Mesothelial cell of epicardium (in vitro differentiated cells): Measurements from ENCODE around the gene ATXN1. TPM values are rescaled to one million over a fixed set of nuclear protein-coding genes. Genes with fewer than 3 reads are reported as not detected.

ENCODE experiments used
- DNase-seq, 2 experiments: peaks; one replicate each; pipeline ENCODE4 v3.0.0; 2021; ENCODE audit warnings: low spot score in 2 of 2; ENCODE audit not compliant: unreplicated experiment in 2 of 2
- H3K27ac Mint-ChIP-seq: 2 replicates; pipeline ENCODE4 v1.8.0; 2021; ENCODE audit warnings: mixed read lengths
- H3K27me3 Mint-ChIP-seq: 2 replicates; pipeline ENCODE4 v1.8.0; 2021; ENCODE audit warnings: low read depth, mixed read lengths
- H3K36me3 Mint-ChIP-seq: 2 replicates; pipeline ENCODE4 v1.8.0; 2021; ENCODE audit warnings: mixed read lengths
- H3K4me1 Mint-ChIP-seq: 2 replicates; pipeline ENCODE4 v1.8.0; 2021; ENCODE audit warnings: mixed read lengths
- H3K4me3 Mint-ChIP-seq: 2 replicates; pipeline ENCODE4 v1.8.0; 2021; ENCODE audit warnings: mild to moderate bottlenecking, moderate library complexity, mixed read lengths
- H3K9me3 Mint-ChIP-seq: 2 replicates; pipeline ENCODE4 v1.8.0; 2021; ENCODE audit warnings: mixed read lengths
- CTCF ChIP-seq: fragments of 200-600 bp; sonication (generic); IDR thresholded peaks from one replicate; pipeline ENCODE4 v1.5.0; 2021; ENCODE audit warnings: antibody characterized with exemption; ENCODE audit not compliant: unreplicated experiment
- total RNA-seq: library from RNA; stranded (reverse); gene quantifications from 3 replicates; pipeline ENCODE4 v1.2.1, GENCODE V29; 2021

The ATXN1 gene
- total RNA-seq, 1 donor from 2014 or later: 59.5 TPM

GRCh38 chr6:16375206-16375605 lies 386.1 kb downstream of the ATXN1 start:
- Mint-ChIP-seq H3K36me3 (peaks cover 2% of the 10 kb centered on the region), H3K9me3 (peaks cover 16% of the 10 kb centered on the region), H3K4me1 (no peaks in the 10 kb centered on the region), H3K27me3 (no peaks in the 10 kb centered on the region), H3K27ac (no peak overlapping the region), H3K4me3 (no peak overlapping the region)
- no peak for DNase-seq
- no peak for TF ChIP-seq CTCF

GRCh38 chr6:16374461-16375200 lies 386.6 kb downstream of the ATXN1 start:
- no peaks in the 10 kb centered on the region for H3K27me3 Mint-ChIP-seq
- no peak for DNase-seq
- no peak for TF ChIP-seq CTCF
- H3K36me3 Mint-ChIP-seq: peaks cover 2% of the 10 kb centered on the region
- H3K9me3 Mint-ChIP-seq: peaks cover 16% of the 10 kb centered on the region
- no peaks in the 10 kb centered on the region for H3K4me1 Mint-ChIP-seq
- no peak overlapping the region for H3K27ac Mint-ChIP-seq
- no peak overlapping the region for H3K4me3 Mint-ChIP-seq

- Mint-ChIP-seq H3K4me3 (no peak overlapping the region), H3K36me3 (peaks cover 2% of the 10 kb centered on the region), H3K4me1 (peaks cover 2% of the 10 kb centered on the region), H3K27ac (no peak overlapping the region), H3K9me3 (peaks cover 15% of the 10 kb centered on the region), H3K27me3 (no peaks in the 10 kb centered on the region)
- DNase-seq: no peak
- TF ChIP-seq CTCF: no peak
Observed at GRCh38 chr6:16374016-16374415, 387.2 kb downstream of the ATXN1 start.

- Mint-ChIP-seq H3K27ac (no peak overlapping the region), H3K36me3 (peaks cover 2% of the 10 kb centered on the region), H3K9me3 (peaks cover 12% of the 10 kb centered on the region), H3K4me3 (no peak overlapping the region), H3K4me1 (peaks cover 12% of the 10 kb centered on the region), H3K27me3 (no peaks in the 10 kb centered on the region)
- TF ChIP-seq CTCF: no peak
- no peak for DNase-seq
Observed at GRCh38 chr6:16372029-16372776, 389.1 kb downstream of the ATXN1 start.

- peaks cover 2% of the 10 kb centered on the region for H3K36me3 Mint-ChIP-seq
- H3K4me3 Mint-ChIP-seq: no peak overlapping the region
Observed at GRCh38 chr6:16371401-16371800, 389.9 kb downstream of the ATXN1 start.

More at GRCh38 chr6:16371401-16371800, 389.9 kb downstream of the ATXN1 start:
- peaks cover 18% of the 10 kb centered on the region for H3K4me1 Mint-ChIP-seq
- peaks cover 12% of the 10 kb centered on the region for H3K9me3 Mint-ChIP-seq
- no peak overlapping the region for H3K27ac Mint-ChIP-seq
- DNase-seq: no peak
- no peaks in the 10 kb centered on the region for H3K27me3 Mint-ChIP-seq
- no peak for TF ChIP-seq CTCF
